Measurements from ENCODE around the gene NCK2. TPM values are rescaled to one million over a fixed set of nuclear protein-coding genes. Genes with fewer than 3 reads are reported as not detected.
"Not testable (repeated sequence)": the region's sequence is repeated elsewhere in the genome, so short reads cannot be mapped to it uniquely, and the experiment has no call there.

The NCK2 gene
- total RNA-seq, 1 donor from 2014 or later = 72.4 TPM

DNA sequence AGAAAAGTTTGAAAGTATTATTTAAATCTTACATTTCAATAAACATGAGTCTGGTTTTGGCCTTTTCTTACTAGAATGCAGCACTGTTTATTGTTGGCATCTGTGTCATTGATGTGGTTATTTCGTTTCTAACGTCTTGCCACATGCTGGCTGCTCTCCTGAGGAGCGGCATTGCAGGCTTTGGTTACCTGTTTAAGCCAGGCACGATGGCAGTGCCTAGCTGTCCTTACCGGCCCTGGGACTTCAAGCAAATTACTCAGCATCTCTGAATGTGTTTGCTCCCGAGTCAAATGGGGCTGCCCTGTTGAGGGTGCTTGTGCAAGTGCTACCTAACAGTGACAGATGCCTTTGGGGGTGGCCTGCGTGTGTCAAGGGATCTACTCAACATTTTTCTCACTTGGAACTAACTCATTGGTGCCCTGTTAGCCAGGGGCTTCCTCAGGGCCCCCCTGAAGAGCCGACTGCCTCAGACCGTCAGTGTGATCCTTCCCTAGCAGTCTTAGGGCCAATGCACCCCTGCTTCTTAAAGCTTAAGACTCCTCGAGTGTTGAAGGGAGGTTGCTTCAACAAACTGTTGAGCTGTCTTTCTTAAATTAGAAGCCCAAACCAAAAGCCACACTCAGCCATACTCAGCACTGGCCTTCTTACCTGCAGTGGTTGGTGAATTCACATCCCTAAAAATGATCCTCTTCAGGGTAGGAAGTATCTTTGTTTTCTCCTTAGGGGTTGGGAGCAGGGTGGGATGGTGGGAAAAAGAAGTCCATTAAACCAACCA is 151.5 kb downstream of the NCK2 start:
- peaks cover 41% of the 10 kb centered on the region for H3K9me3 Mint-ChIP-seq
- no peak overlapping the region for H3K4me3 Mint-ChIP-seq (ENCODE audit: low read depth)
- intact Hi-C loops (cut with micrococcal nuclease) = no loop called here
- no peaks in the 10 kb centered on the region for H3K27me3 Mint-ChIP-seq (ENCODE audit: low read depth)
- H3K36me3 Mint-ChIP-seq (ENCODE audit: low read depth) = peaks cover 85% of the 10 kb centered on the region
- H3K4me1 Mint-ChIP-seq (ENCODE audit: low read depth) = peaks cover 21% of the 10 kb centered on the region
- DNase-seq (ENCODE audit: low spot score) = no peak
- peak overlapping the region; percentile 12 for H3K27ac Mint-ChIP-seq

DNA sequence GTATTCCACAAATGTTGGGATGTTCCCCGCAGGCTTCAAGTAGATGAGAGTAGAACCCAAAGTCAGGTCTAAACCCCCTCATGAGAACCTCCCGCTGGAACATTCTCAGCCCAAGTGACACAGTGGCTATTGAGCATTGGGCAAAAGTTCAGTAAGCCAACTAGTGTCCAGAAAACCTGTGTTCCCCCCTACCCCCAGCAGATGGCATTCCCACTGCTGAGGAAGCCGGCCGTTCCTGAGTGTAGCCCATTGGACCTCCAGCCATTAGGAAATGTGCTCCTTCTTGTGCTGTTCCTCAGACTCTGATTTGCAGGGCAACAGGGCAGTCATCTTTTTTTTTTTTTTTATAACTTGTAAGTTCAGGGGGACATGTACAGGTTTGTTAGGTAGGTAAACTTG is 152.1 kb downstream of the NCK2 start:
- intact Hi-C loops (cut with micrococcal nuclease) = no loop called here
- H3K36me3 Mint-ChIP-seq (ENCODE audit: low read depth) = peaks cover 88% of the 10 kb centered on the region
- H3K9me3 Mint-ChIP-seq = peaks cover 42% of the 10 kb centered on the region
- no peak for DNase-seq (ENCODE audit: low spot score)
- H3K27me3 Mint-ChIP-seq (ENCODE audit: low read depth) = no peaks in the 10 kb centered on the region
- H3K4me3 Mint-ChIP-seq (ENCODE audit: low read depth) = no peak overlapping the region
- H3K4me1 Mint-ChIP-seq (ENCODE audit: low read depth) = peaks cover 25% of the 10 kb centered on the region
- H3K27ac Mint-ChIP-seq = no peak overlapping the region

DNA sequence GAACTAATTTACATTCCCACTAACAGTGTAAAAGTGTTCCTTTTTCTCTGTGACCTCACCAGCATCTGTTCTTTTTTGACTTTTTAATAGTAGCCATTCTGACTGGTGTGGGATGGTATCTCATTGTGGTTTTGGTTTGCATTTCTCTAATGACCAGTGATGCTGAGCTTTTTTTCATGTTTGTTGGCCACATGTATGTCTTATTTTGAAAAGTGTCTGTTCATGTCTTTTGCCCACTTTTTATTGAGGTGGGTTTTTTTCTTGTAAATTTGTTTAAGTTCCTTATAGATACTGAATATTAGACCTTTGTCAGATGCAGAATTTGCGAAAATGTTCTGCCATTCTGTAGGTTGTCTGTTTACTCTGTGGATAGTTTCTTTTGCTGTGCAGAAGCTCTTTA is 153.0 kb downstream of the NCK2 start:
- DNase-seq (ENCODE audit: low spot score); intact Hi-C loops (cut with micrococcal nuclease); H3K27me3 Mint-ChIP-seq (ENCODE audit: low read depth); H3K4me3 Mint-ChIP-seq (ENCODE audit: low read depth); H3K27ac Mint-ChIP-seq: not testable (repeated sequence)
- peaks cover 92% of the 10 kb centered on the region for H3K36me3 Mint-ChIP-seq (ENCODE audit: low read depth)
- H3K9me3 Mint-ChIP-seq = peaks cover 42% of the 10 kb centered on the region
- peaks cover 31% of the 10 kb centered on the region for H3K4me1 Mint-ChIP-seq (ENCODE audit: low read depth)

DNA sequence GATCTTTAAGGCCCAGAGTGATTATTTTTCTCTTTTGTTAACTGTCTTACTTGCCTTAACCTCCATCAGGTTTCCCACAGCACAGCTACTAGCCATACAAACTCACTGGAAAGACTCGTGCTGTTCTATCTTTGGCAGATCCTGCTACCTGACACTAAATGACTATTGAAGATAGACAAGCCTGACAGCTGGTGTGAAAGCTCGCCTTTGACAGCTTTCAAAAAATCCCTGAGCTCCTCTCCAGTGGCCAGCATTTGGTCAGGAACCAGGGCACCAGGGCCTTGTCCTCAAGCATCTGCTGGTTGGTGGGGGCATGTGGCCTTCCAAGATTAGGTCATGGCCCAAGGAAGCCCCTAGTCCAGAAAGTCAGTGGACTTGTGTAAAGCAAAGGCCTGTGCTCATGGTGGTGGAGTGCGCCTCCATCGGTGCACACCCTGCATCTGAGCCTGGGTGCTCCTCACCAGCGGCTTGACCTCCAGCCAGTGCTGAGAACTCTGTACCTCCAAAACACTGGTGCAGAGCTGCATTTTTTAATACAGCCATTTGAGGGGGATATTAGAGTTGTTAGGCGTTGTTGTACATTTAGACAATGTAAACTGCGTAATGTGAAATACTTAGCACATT is 158.5 kb downstream of the NCK2 start:
- Mint-ChIP-seq H3K4me1 (ENCODE audit: low read depth) (peaks cover 45% of the 10 kb centered on the region), H3K4me3 (ENCODE audit: low read depth) (no peak overlapping the region), H3K9me3 (peaks cover 33% of the 10 kb centered on the region), H3K36me3 (ENCODE audit: low read depth) (peaks cover 45% of the 10 kb centered on the region), H3K27me3 (ENCODE audit: low read depth) (no peaks in the 10 kb centered on the region), H3K27ac (peak overlapping the region; percentile 8)
- intact Hi-C loops (cut with micrococcal nuclease) = no loop called here
- DNase-seq (ENCODE audit: low spot score) = no peak

DNA sequence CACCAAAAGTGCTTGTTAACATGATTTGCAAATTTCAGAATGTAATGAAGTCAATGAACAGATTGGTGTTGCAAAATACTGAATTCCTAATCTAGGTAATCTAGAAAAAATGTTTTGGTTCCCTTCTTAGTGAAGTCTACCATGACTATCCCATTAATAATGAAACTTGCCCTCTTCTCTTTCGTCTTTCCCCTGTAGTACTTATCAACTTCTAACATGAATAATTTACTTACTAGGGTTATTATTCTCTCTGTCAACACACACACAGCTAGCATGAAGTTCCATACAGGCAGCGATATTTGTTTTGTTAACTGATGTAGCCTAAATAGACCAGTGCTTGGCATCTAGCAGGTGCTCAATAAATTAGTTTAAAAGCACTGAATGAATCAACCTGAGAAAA is 160.2 kb downstream of the NCK2 start:
- Mint-ChIP-seq H3K36me3 (ENCODE audit: low read depth) (peaks cover 27% of the 10 kb centered on the region), H3K9me3 (peaks cover 16% of the 10 kb centered on the region), H3K4me3 (ENCODE audit: low read depth) (no peak overlapping the region), H3K4me1 (ENCODE audit: low read depth) (peaks cover 44% of the 10 kb centered on the region), H3K27me3 (ENCODE audit: low read depth) (no peaks in the 10 kb centered on the region), H3K27ac (no peak overlapping the region)
- intact Hi-C loops (cut with micrococcal nuclease) = loop anchor here (2.0 to 5.0 kb wide), 4 partner anchors 18 to 68 kb away; no protein-coding TSS in a partner anchor
- no peak for DNase-seq (ENCODE audit: low spot score)

DNA sequence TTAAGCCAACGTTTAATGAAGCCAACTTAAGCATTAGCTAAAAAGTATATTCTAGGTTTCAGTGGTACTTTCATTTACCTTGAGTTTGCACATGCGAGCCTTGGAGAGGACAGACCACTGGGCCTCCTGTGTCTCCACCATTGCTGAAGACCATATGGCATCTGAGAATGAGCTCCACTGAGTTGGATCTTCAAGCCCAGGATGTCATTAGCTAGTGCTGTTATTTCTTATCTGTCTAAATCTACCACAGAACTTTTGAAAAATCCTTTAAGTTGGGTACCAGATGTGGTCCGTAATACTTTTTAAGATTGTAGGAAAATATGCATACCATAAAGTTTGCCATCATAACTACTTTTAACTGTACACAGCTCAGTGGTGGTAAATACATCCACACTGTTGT is 161.8 kb downstream of the NCK2 start:
- Mint-ChIP-seq H3K36me3 (ENCODE audit: low read depth) (peaks cover 12% of the 10 kb centered on the region), H3K4me3 (ENCODE audit: low read depth) (no peak overlapping the region), H3K9me3 (peaks cover 3% of the 10 kb centered on the region), H3K4me1 (ENCODE audit: low read depth) (peaks cover 36% of the 10 kb centered on the region), H3K27ac (peak overlapping the region; percentile 25), H3K27me3 (ENCODE audit: low read depth) (no peaks in the 10 kb centered on the region)
- no peak for DNase-seq (ENCODE audit: low spot score)
- intact Hi-C loops (cut with micrococcal nuclease) = loop anchor here (5.0 kb wide), 2 partner anchors 34 to 49 kb away; no protein-coding TSS in a partner anchor

DNA sequence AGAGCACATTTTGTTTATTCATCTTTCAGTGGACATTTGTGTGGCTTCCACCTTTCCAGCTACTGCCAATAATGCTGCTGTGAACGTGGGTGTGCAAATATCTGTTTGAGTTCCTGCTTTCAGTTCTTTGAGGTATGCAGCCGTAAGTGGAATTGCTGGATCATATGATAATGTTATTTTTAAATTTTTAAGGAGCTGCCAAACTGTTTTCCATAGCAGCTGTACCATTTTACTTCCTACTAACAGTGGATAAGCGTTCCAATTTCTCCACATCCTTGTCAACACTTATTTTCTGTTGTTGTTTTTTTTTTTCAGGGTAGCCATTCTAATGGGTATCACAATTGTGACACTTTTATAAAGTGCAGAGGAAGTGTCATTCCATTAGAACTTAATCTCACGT is 162.5 kb downstream of the NCK2 start:
- peaks cover 9% of the 10 kb centered on the region for H3K36me3 Mint-ChIP-seq (ENCODE audit: low read depth)

DNA sequence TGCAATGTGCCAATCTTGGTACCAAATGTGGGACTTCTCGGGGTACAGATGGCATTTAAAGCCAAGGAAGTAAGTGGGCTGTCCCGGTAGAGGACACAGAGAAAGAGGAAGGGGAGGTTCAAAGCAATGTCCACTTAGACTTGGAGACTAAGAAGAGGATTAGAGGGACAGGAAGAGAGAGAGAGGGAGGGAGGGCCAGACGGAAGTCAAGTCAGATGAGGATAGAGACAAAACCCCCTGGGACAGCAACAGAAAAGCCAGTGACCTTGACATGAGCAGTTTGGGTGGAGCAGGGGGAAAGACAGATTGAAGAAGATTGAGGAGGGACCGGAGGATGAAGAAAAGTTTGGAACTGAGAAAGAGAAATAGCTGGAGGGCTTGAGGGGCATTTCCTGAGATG is 164.5 kb downstream of the NCK2 start:
- H3K4me1 Mint-ChIP-seq (ENCODE audit: low read depth) = peaks cover 35% of the 10 kb centered on the region

More for the DNA sequence above, 162.5 kb downstream of the NCK2 start:
- Mint-ChIP-seq H3K4me3 (ENCODE audit: low read depth) (no peak overlapping the region), H3K4me1 (ENCODE audit: low read depth) (peaks cover 37% of the 10 kb centered on the region), H3K27me3 (ENCODE audit: low read depth) (no peaks in the 10 kb centered on the region), H3K27ac (no peak overlapping the region), H3K9me3 (peaks cover 3% of the 10 kb centered on the region)
- intact Hi-C loops (cut with micrococcal nuclease) = loop anchor here (5.0 kb wide), 2 partner anchors 35 to 50 kb away; no protein-coding TSS in a partner anchor
- no peak for DNase-seq (ENCODE audit: low spot score)

DNA sequence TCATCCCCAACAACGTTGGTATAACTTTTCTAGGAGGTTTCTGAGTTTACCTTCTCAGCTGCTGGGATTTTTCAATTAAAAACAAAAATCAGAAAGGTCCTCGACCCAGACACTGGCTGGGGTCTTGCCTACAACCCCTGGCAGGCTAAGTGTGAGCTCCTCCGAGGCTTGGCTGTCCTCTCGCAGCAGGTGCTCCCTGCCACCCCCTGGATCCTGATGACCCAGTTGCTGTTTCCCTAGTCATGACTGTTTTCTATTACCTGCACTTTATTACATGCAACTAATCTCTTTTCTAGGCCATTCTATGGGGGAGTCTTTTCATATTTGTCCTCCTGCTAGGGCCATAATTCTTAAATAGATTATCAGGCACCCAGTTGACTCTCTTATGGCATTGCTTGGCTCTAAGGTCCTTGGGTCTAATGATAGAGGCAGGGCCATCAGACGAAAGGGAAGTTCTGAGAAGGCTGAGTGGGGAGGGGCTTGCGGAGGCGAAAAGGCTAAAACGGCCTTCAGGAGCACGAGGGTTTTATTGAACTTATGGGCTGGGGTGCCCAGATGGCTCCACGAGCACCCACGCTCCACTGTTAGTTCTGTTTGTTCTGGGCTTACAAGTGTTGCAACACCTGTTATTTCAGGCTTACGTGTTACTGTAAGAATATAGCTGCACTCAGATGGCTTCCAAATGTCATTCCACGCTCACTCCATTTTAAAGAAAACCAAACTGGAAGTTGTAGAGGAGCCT is 166.0 kb downstream of the NCK2 start:
- H3K9me3 Mint-ChIP-seq = peaks cover 11% of the 10 kb centered on the region
- H3K4me1 Mint-ChIP-seq (ENCODE audit: low read depth) = peaks cover 30% of the 10 kb centered on the region
- DNase-seq (ENCODE audit: low spot score) = no peak
- no peak overlapping the region for H3K27ac Mint-ChIP-seq
- no peak overlapping the region for H3K4me3 Mint-ChIP-seq (ENCODE audit: low read depth)
- intact Hi-C loops (cut with micrococcal nuclease) = loop anchor here (10.0 kb wide), 1 partner anchor 184 kb away; no protein-coding TSS in a partner anchor
- peaks cover 4% of the 10 kb centered on the region for H3K36me3 Mint-ChIP-seq (ENCODE audit: low read depth)
- H3K27me3 Mint-ChIP-seq (ENCODE audit: low read depth) = no peaks in the 10 kb centered on the region

More for the DNA sequence above, 164.5 kb downstream of the NCK2 start:
- Mint-ChIP-seq H3K27me3 (ENCODE audit: low read depth) (no peaks in the 10 kb centered on the region), H3K4me3 (ENCODE audit: low read depth) (no peak overlapping the region), H3K27ac (no peak overlapping the region), H3K9me3 (peaks cover under 1% of the 10 kb centered on the region), H3K36me3 (ENCODE audit: low read depth) (peaks cover 4% of the 10 kb centered on the region)
- intact Hi-C loops (cut with micrococcal nuclease) = loop anchor here (5.0 kb wide), 2 partner anchors 37 to 52 kb away; no protein-coding TSS in a partner anchor
- DNase-seq (ENCODE audit: low spot score) = no peak

DNA sequence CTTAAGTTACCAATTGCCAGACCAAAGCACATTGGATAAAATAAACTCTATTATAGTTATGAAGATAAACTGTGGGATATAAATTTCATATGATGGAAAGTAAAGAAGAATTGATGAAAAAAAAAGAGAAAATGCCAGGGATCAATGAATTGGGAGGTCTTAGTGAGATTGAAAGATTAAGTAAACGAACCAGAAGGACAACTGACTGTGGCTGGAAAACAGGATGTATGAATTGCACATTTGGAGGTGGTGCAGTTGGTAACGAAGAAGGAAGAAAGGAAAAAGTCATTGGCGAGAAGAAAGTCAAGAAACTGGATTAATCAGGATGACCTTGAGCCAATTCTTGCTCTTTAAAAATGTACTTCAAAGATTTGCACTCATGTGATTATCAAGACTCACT is 166.7 kb downstream of the NCK2 start:
- no peaks in the 10 kb centered on the region for H3K27me3 Mint-ChIP-seq (ENCODE audit: low read depth)
- H3K9me3 Mint-ChIP-seq = peaks cover 11% of the 10 kb centered on the region
- H3K4me3 Mint-ChIP-seq (ENCODE audit: low read depth) = no peak overlapping the region
- intact Hi-C loops (cut with micrococcal nuclease) = loop anchor here (10.0 kb wide), 1 partner anchor 183 kb away; no protein-coding TSS in a partner anchor
- H3K36me3 Mint-ChIP-seq (ENCODE audit: low read depth) = peaks cover 4% of the 10 kb centered on the region
- H3K27ac Mint-ChIP-seq = no peak overlapping the region
- DNase-seq (ENCODE audit: low spot score) = no peak
- H3K4me1 Mint-ChIP-seq (ENCODE audit: low read depth) = peaks cover 22% of the 10 kb centered on the region

DNA sequence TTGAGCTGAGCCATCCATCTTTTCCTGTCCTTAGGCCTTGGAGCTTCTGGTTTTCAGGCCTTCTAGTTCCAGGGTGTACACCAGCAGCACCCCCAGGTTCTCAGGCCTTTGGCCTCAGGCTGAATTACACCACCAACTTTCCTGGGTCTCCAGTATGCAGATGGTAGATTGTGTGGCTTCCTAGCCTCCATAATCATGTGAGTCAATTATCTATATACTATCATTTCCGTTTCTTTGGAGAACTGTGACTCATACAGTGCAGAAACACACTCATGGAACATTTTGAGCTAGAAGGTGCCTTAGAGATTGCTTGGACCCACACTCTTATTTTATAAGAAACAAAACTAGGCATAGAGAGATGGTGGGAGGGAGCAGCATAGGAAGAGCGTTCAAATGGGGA is 167.4 kb downstream of the NCK2 start:
- intact Hi-C loops (cut with micrococcal nuclease) = loop anchor here (10.0 kb wide), 1 partner anchor 183 kb away; no protein-coding TSS in a partner anchor
- peaks cover 11% of the 10 kb centered on the region for H3K9me3 Mint-ChIP-seq
- no peak overlapping the region for H3K4me3 Mint-ChIP-seq (ENCODE audit: low read depth)
- no peak for DNase-seq (ENCODE audit: low spot score)
- H3K27ac Mint-ChIP-seq = peak overlapping the region; percentile 58
- H3K36me3 Mint-ChIP-seq (ENCODE audit: low read depth) = no peaks in the 10 kb centered on the region
- H3K4me1 Mint-ChIP-seq (ENCODE audit: low read depth) = peaks cover 17% of the 10 kb centered on the region
- H3K27me3 Mint-ChIP-seq (ENCODE audit: low read depth) = no peaks in the 10 kb centered on the region

DNA sequence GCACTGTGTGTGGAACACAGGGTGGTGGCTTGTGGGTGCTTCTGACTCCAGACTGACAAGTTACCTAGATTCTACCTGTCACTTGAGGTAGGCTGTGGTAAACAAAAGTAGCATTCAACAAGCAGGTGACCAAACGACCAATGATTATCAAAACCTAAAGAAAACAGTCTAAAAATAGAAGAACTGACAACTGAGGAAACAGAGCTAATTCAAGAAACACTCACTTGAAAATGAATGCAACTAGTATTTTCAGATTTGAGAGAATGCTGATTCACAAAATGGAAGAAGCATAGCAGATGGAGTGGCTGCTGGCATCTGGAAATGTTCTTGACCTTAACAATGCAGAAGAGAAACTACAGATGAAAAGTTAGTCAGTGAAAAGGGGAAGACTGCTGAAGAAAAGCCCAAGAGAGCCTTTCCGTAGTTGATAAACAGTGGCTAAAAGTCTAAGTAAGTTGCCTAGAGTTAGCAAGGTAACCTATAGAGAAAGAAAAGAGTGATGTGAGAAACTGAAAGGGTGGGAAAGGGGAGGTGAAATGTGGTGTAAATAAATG is 170.4 kb downstream of the NCK2 start:
- H3K4me1 Mint-ChIP-seq (ENCODE audit: low read depth) = peaks cover 21% of the 10 kb centered on the region
- H3K9me3 Mint-ChIP-seq = peaks cover 11% of the 10 kb centered on the region
- no peaks in the 10 kb centered on the region for H3K36me3 Mint-ChIP-seq (ENCODE audit: low read depth)
- no peaks in the 10 kb centered on the region for H3K27me3 Mint-ChIP-seq (ENCODE audit: low read depth)
- H3K27ac Mint-ChIP-seq = no peak overlapping the region
- intact Hi-C loops (cut with micrococcal nuclease) = loop anchor here (10.0 kb wide), 1 partner anchor 180 kb away; no protein-coding TSS in a partner anchor
- H3K4me3 Mint-ChIP-seq (ENCODE audit: low read depth) = no peak overlapping the region
- DNase-seq (ENCODE audit: low spot score) = no peak
